ENCODE data around the gene FTL.

FTL gene

GRCh38 chr19:48934837-48935236 lies 30.3 kb upstream of the FTL start:
- peak overlapping the region; percentile 77 for H3K27ac Mint-ChIP-seq
- peaks cover 10% of the 10 kb centered on the region for H3K36me3 Mint-ChIP-seq
- peaks cover 15% of the 10 kb centered on the region for H3K4me1 Mint-ChIP-seq
- H3K9me3 Mint-ChIP-seq = no peaks in the 10 kb centered on the region
- H3K27me3 Mint-ChIP-seq = no peaks in the 10 kb centered on the region
- H3K4me3 Mint-ChIP-seq = no peak overlapping the region

- Mint-ChIP-seq H3K4me3 (no peak overlapping the region), H3K4me1 (peaks cover 15% of the 10 kb centered on the region), H3K27ac (no peak overlapping the region), H3K9me3 (no peaks in the 10 kb centered on the region), H3K36me3 (peaks cover 13% of the 10 kb centered on the region), H3K27me3 (no peaks in the 10 kb centered on the region)
Measured at GRCh38 chr19:48935864-48936263, 29.2 kb upstream of the FTL start.

- Mint-ChIP-seq H3K9me3 (no peaks in the 10 kb centered on the region), H3K27ac (no peak overlapping the region), H3K4me1 (peaks cover 12% of the 10 kb centered on the region), H3K36me3 (peaks cover 13% of the 10 kb centered on the region), H3K27me3 (no peaks in the 10 kb centered on the region), H3K4me3 (no peak overlapping the region)
Measured at GRCh38 chr19:48938256-48938655, 26.9 kb upstream of the FTL start.

GRCh38 chr19:48940902-48941301 lies 24.2 kb upstream of the FTL start:
- Mint-ChIP-seq H3K4me1 (no peaks in the 10 kb centered on the region), H3K27ac (no peak overlapping the region)

GRCh38 chr19:48943081-48943480 lies 22.0 kb upstream of the FTL start:
- Mint-ChIP-seq H3K9me3 (no peaks in the 10 kb centered on the region), H3K27me3 (no peaks in the 10 kb centered on the region), H3K4me1 (no peaks in the 10 kb centered on the region), H3K36me3 (peaks cover 12% of the 10 kb centered on the region), H3K4me3 (no peak overlapping the region), H3K27ac (no peak overlapping the region)

More at GRCh38 chr19:48940902-48941301, 24.2 kb upstream of the FTL start:
- H3K27me3 Mint-ChIP-seq = no peaks in the 10 kb centered on the region
- H3K9me3 Mint-ChIP-seq = no peaks in the 10 kb centered on the region
- no peak overlapping the region for H3K4me3 Mint-ChIP-seq
- H3K36me3 Mint-ChIP-seq = peaks cover 13% of the 10 kb centered on the region

- Mint-ChIP-seq H3K4me3 (no peak overlapping the region), H3K4me1 (no peaks in the 10 kb centered on the region), H3K36me3 (peaks cover 2% of the 10 kb centered on the region), H3K27me3 (no peaks in the 10 kb centered on the region), H3K27ac (no peak overlapping the region), H3K9me3 (no peaks in the 10 kb centered on the region)
Measured at GRCh38 chr19:48945415-48945814, 19.7 kb upstream of the FTL start.

GRCh38 chr19:48945817-48946216 lies 19.3 kb upstream of the FTL start:
- H3K36me3 Mint-ChIP-seq = no peaks in the 10 kb centered on the region
- H3K27me3 Mint-ChIP-seq = no peaks in the 10 kb centered on the region
- no peak overlapping the region for H3K27ac Mint-ChIP-seq
- no peaks in the 10 kb centered on the region for H3K4me1 Mint-ChIP-seq
- H3K4me3 Mint-ChIP-seq = no peak overlapping the region
- H3K9me3 Mint-ChIP-seq = no peaks in the 10 kb centered on the region

GRCh38 chr19:48946463-48947257 lies 18.4 kb upstream of the FTL start:
- Mint-ChIP-seq H3K9me3 (no peaks in the 10 kb centered on the region), H3K4me3 (no peak overlapping the region), H3K27me3 (no peaks in the 10 kb centered on the region), H3K36me3 (no peaks in the 10 kb centered on the region), H3K27ac (no peak overlapping the region), H3K4me1 (no peaks in the 10 kb centered on the region)

GRCh38 chr19:48947258-48947542 lies 17.9 kb upstream of the FTL start:
- no peak overlapping the region for H3K27ac Mint-ChIP-seq
- no peaks in the 10 kb centered on the region for H3K9me3 Mint-ChIP-seq
- H3K36me3 Mint-ChIP-seq = no peaks in the 10 kb centered on the region
- H3K4me1 Mint-ChIP-seq = no peaks in the 10 kb centered on the region
- no peaks in the 10 kb centered on the region for H3K27me3 Mint-ChIP-seq
- H3K4me3 Mint-ChIP-seq = no peak overlapping the region

- peaks cover 5% of the 10 kb centered on the region for H3K4me1 Mint-ChIP-seq
- H3K27me3 Mint-ChIP-seq = no peaks in the 10 kb centered on the region
- no peak overlapping the region for H3K4me3 Mint-ChIP-seq
- peaks cover 1% of the 10 kb centered on the region for H3K36me3 Mint-ChIP-seq
- no peaks in the 10 kb centered on the region for H3K9me3 Mint-ChIP-seq
- no peak overlapping the region for H3K27ac Mint-ChIP-seq
Measured at GRCh38 chr19:48950159-48950558, 14.9 kb upstream of the FTL start.

- Mint-ChIP-seq H3K27me3 (no peaks in the 10 kb centered on the region), H3K9me3 (no peaks in the 10 kb centered on the region), H3K4me1 (peaks cover 12% of the 10 kb centered on the region), H3K4me3 (no peak overlapping the region), H3K36me3 (peaks cover 1% of the 10 kb centered on the region), H3K27ac (no peak overlapping the region)
Measured at GRCh38 chr19:48950830-48951519, 14.1 kb upstream of the FTL start.

- Mint-ChIP-seq H3K36me3 (peaks cover 5% of the 10 kb centered on the region), H3K4me3 (no peak overlapping the region), H3K27ac (no peak overlapping the region), H3K27me3 (no peaks in the 10 kb centered on the region), H3K9me3 (no peaks in the 10 kb centered on the region), H3K4me1 (peaks cover 27% of the 10 kb centered on the region)
Measured at GRCh38 chr19:48953141-48953540, 12.0 kb upstream of the FTL start.

- Mint-ChIP-seq H3K4me3 (peak overlapping the region; percentile 95), H3K27me3 (no peaks in the 10 kb centered on the region), H3K27ac (peak overlapping the region; percentile 97), H3K9me3 (no peaks in the 10 kb centered on the region), H3K4me1 (peaks cover 32% of the 10 kb centered on the region), H3K36me3 (peaks cover 5% of the 10 kb centered on the region)
Measured at GRCh38 chr19:48953990-48954594, 11.0 kb upstream of the FTL start.

- H3K36me3 Mint-ChIP-seq = peaks cover 5% of the 10 kb centered on the region
- peaks cover 32% of the 10 kb centered on the region for H3K4me1 Mint-ChIP-seq
Measured at GRCh38 chr19:48954595-48955307, 10.4 kb upstream of the FTL start, which contains the start of gene BAX. BAX (plus strand) TSS chr19:48954875; CDS start chr19:48954929, 54 bp downstream.

GRCh38 chr19:48955308-48955958 lies 9.7 kb upstream of the FTL start:
- no peaks in the 10 kb centered on the region for H3K9me3 Mint-ChIP-seq
- H3K4me1 Mint-ChIP-seq = peaks cover 32% of the 10 kb centered on the region
- H3K4me3 Mint-ChIP-seq = peak overlapping the region; percentile 92
- H3K27me3 Mint-ChIP-seq = no peaks in the 10 kb centered on the region
- peak overlapping the region; percentile 86 for H3K27ac Mint-ChIP-seq
- peaks cover 5% of the 10 kb centered on the region for H3K36me3 Mint-ChIP-seq

More at GRCh38 chr19:48954595-48955307, 10.4 kb upstream of the FTL start, which contains the start of gene BAX:
- Mint-ChIP-seq H3K9me3 (no peaks in the 10 kb centered on the region), H3K27ac (peak within 1 kb of the TSS; percentile 97), H3K27me3 (no peaks in the 10 kb centered on the region), H3K4me3 (peak within 1 kb of the TSS; percentile 95)
